ENCODE data around the gene CFAP221. TPM values are rescaled to one million over a fixed set of nuclear protein-coding genes. Genes with fewer than 3 reads are reported as not detected.

CFAP221 gene
- total and polyA plus RNA-seq, 2 donors (not counting 3 experiments of a cell fraction or from before 2014, with no cell fraction given), result 0.06 TPM; not detected in 1

DNA sequence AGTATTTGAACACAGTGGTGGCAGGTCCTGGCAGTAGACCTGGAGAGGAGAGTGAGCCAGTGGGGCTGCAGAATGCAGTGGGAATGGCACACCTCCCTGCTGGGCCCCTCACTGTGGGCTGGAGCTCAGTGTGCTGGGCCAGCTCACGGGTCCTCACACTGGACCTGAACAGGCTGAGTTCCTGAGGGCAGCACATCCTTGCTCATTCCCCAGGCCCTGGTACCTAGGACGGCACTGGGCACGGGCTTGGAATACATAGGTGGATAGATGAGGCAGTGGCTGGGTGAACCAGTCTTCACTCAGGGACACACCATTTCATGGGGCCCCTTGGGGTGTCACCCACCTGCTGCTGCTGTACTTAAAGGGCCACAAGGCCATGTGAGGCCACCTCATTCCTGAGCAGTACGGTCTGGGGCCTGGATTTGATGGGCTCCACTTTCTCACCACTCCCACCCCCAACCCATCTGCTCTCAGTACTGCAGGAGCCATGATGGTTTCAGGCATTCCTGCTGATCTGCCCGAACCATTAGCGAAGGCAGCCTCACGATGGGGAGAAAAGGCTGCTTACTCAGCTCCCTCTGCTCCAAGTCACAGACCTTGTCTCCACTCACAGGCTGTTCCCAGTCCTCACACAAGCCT lies 138.9 kb downstream of the CFAP221 start:
- H3K9me1 ChIP-seq (replicated peaks; ENCODE audit: control insufficient read depth, extremely low read depth, insufficient read depth, low read length), result no peaks in the 10 kb centered on the region
- dilution Hi-C loops (cut with MboI; ENCODE audit: extremely low pct_ligation_motif_present, low sequenced_read_pairs), result no loop called here
- intact Hi-C loops (cut with micrococcal nuclease), result no loop called here
- no peaks in the 10 kb centered on the region for H3K27me3 ChIP-seq (ENCODE audit: control insufficient read depth in 2 of 2, insufficient read depth in 2 of 2, low read length in 2 of 2)
- no peaks in the 10 kb centered on the region for H3K36me3 ChIP-seq (ENCODE audit: control insufficient read depth in 2 of 2, extremely low read depth in 1 of 2, insufficient read depth in 2 of 2, low read length in 2 of 2)
- no peaks in the 10 kb centered on the region for H4K20me1 ChIP-seq (replicated peaks; ENCODE audit: control insufficient read depth, extremely low read depth, insufficient read depth, low read length)
- FAIRE-seq (no peak), DNase-seq (ENCODE audit: low read depth, low spot score) (no peak)
- H3K27ac ChIP-seq (ENCODE audit: insufficient read depth, low read depth, low read length), result no peak overlapping the region
- peaks cover 6% of the 10 kb centered on the region for H3K4me1 ChIP-seq (ENCODE audit: control insufficient read depth, extremely low read depth, insufficient read depth, low read length)
- TF ChIP-seq, protein P1, sequence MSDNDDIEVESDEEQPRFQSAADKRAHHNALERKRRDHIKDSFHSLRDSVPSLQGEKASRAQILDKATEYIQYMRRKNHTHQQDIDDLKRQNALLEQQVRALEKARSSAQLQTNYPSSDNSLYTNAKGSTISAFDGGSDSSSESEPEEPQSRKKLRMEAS (IDR thresholded peaks at IDR 0.05; ENCODE audit: insufficient read depth, insufficient read length), result no peak
- TF ChIP-seq POLR2A (IDR thresholded peaks at IDR 0.05; ENCODE audit: low read depth, low read length) (no peak), CTCF (IDR thresholded peaks at IDR 0.05; ENCODE audit: extremely low read depth in 1 of 2, insufficient read depth in 1 of 2, low read depth in 1 of 2, low read length in 2 of 2) (no peak), EZH2 (IDR thresholded peaks at IDR 0.05; ENCODE audit: borderline replicate concordance, low read depth, low read length, severe bottlenecking) (no peak), MYC (IDR thresholded peaks at IDR 0.05; ENCODE audit: low read depth, low read length) (no peak)
- H3K9me3 ChIP-seq (replicated peaks; ENCODE audit: control insufficient read depth, insufficient read depth, low read length), result no peaks in the 10 kb centered on the region
- H3K9ac ChIP-seq (replicated peaks; ENCODE audit: extremely low read depth, insufficient read depth, low read length), result no peak overlapping the region
- ChIA-PET POLR2A (no interaction called here), CTCF (interaction anchor here (1.5 kb wide), 2 partner anchors 20 to 42 kb away, joined by 3 to 4 read pairs; no protein-coding TSS in a partner anchor)
- H3K79me2 ChIP-seq (ENCODE audit: control insufficient read depth, insufficient read depth, low read length), result peaks cover 20% of the 10 kb centered on the region
- BruUV-seq (replicated peaks), result no TSS peak
- no peak overlapping the region for H3K4me3 ChIP-seq (replicated peaks in 1 of 3; ENCODE audit: insufficient read depth in 1 of 3, low read depth in 1 of 3, low read length in 3 of 3)
- no peak overlapping the region for H2AFZ ChIP-seq (ENCODE audit: low read depth, low read length)
- no peak overlapping the region for H3K4me2 ChIP-seq (ENCODE audit: insufficient read depth, low read length)

Measured in endothelial cell of umbilical vein (primary cell).